ENCODE measurements around the gene KRTAP10-2. TPM values are rescaled to one million over a fixed set of nuclear protein-coding genes. Genes with fewer than 3 reads are reported as not detected.
"Not testable (repeated sequence)": the region's sequence is repeated elsewhere in the genome, so short reads cannot be mapped to it uniquely, and the experiment has no call there.

Gene KRTAP10-2
- total RNA-seq, 2 donors from 2014 or later: not detected

GRCh38 chr21:44574457-44575306 lies 23.4 kb upstream of the KRTAP10-2 start:
- Mint-ChIP-seq H3K36me3 (ENCODE audit: low read depth) (no peaks in the 10 kb centered on the region), H3K4me1 (no peaks in the 10 kb centered on the region), H3K27ac (peak overlapping the region; percentile 48), H3K27me3 (peaks cover 3% of the 10 kb centered on the region), H3K9me3 (peaks cover 7% of the 10 kb centered on the region), H3K4me3 (no peak overlapping the region)
- ATAC-seq (replicated peaks): no peak

- not testable (repeated sequence) for ATAC-seq (replicated peaks); H3K27ac Mint-ChIP-seq; H3K9me3 Mint-ChIP-seq; H3K4me3 Mint-ChIP-seq; H3K36me3 Mint-ChIP-seq (ENCODE audit: low read depth); H3K27me3 Mint-ChIP-seq; H3K4me1 Mint-ChIP-seq
These were observed 22.5 kb upstream of the KRTAP10-2 start, which contains the start of gene KRTAP10-4 for GRCh38 chr21:44573630-44574456. KRTAP10-4 (plus strand) TSS chr21:44573729; CDS start chr21:44573759, 30 bp downstream.

- no peak overlapping the region for H3K27ac Mint-ChIP-seq
- no peaks in the 10 kb centered on the region for H3K36me3 Mint-ChIP-seq (ENCODE audit: low read depth)
- peaks cover 3% of the 10 kb centered on the region for H3K27me3 Mint-ChIP-seq
- H3K4me1 Mint-ChIP-seq: no peaks in the 10 kb centered on the region
- no peak for ATAC-seq (replicated peaks)
- peaks cover 7% of the 10 kb centered on the region for H3K9me3 Mint-ChIP-seq
- H3K4me3 Mint-ChIP-seq: no peak overlapping the region
These were observed 21.8 kb upstream of the KRTAP10-2 start for GRCh38 chr21:44572959-44573583.

- no peak overlapping the region for H3K27ac Mint-ChIP-seq
- peaks cover 3% of the 10 kb centered on the region for H3K27me3 Mint-ChIP-seq
- ATAC-seq (replicated peaks): no peak
These were observed 20.8 kb upstream of the KRTAP10-2 start for GRCh38 chr21:44571844-44572782.

GRCh38 chr21:44571296-44571695 lies 20.0 kb upstream of the KRTAP10-2 start:
- Mint-ChIP-seq H3K9me3 (no peaks in the 10 kb centered on the region), H3K27me3 (peaks cover 3% of the 10 kb centered on the region), H3K27ac (no peak overlapping the region), H3K4me3 (no peak overlapping the region), H3K36me3 (ENCODE audit: low read depth) (no peaks in the 10 kb centered on the region), H3K4me1 (no peaks in the 10 kb centered on the region)
- ATAC-seq (replicated peaks): no peak

More at GRCh38 chr21:44571844-44572782, 20.8 kb upstream of the KRTAP10-2 start:
- Mint-ChIP-seq H3K4me3 (no peak overlapping the region), H3K36me3 (ENCODE audit: low read depth) (no peaks in the 10 kb centered on the region), H3K9me3 (peaks cover 4% of the 10 kb centered on the region), H3K4me1 (no peaks in the 10 kb centered on the region)

GRCh38 chr21:44569861-44570517 lies 18.7 kb upstream of the KRTAP10-2 start:
- H3K36me3 Mint-ChIP-seq (ENCODE audit: low read depth): no peaks in the 10 kb centered on the region
- no peak for ATAC-seq (replicated peaks)
- no peak overlapping the region for H3K27ac Mint-ChIP-seq
- H3K4me3 Mint-ChIP-seq: no peak overlapping the region
- H3K4me1 Mint-ChIP-seq: peaks cover 5% of the 10 kb centered on the region
- peaks cover 3% of the 10 kb centered on the region for H3K27me3 Mint-ChIP-seq
- H3K9me3 Mint-ChIP-seq: no peaks in the 10 kb centered on the region

- H3K27me3 Mint-ChIP-seq: peaks cover 3% of the 10 kb centered on the region
- no peaks in the 10 kb centered on the region for H3K36me3 Mint-ChIP-seq (ENCODE audit: low read depth)
- no peak overlapping the region for H3K4me3 Mint-ChIP-seq
- peak; percentile 18 for ATAC-seq (replicated peaks)
- peaks cover 11% of the 10 kb centered on the region for H3K4me1 Mint-ChIP-seq
- H3K9me3 Mint-ChIP-seq: no peaks in the 10 kb centered on the region
- no peak overlapping the region for H3K27ac Mint-ChIP-seq
These were observed 17.6 kb upstream of the KRTAP10-2 start for GRCh38 chr21:44568667-44569556.

GRCh38 chr21:44568261-44568660 lies 17.0 kb upstream of the KRTAP10-2 start:
- peaks cover 2% of the 10 kb centered on the region for H3K27me3 Mint-ChIP-seq
- no peaks in the 10 kb centered on the region for H3K9me3 Mint-ChIP-seq
- ATAC-seq (replicated peaks): no peak

GRCh38 chr21:44567481-44568171 lies 16.3 kb upstream of the KRTAP10-2 start:
- H3K27ac Mint-ChIP-seq: no peak overlapping the region
- H3K4me3 Mint-ChIP-seq: no peak overlapping the region
- peaks cover 11% of the 10 kb centered on the region for H3K4me1 Mint-ChIP-seq
- H3K36me3 Mint-ChIP-seq (ENCODE audit: low read depth): no peaks in the 10 kb centered on the region
- H3K9me3 Mint-ChIP-seq: no peaks in the 10 kb centered on the region
- no peak for ATAC-seq (replicated peaks)
- no peaks in the 10 kb centered on the region for H3K27me3 Mint-ChIP-seq

More at GRCh38 chr21:44568261-44568660, 17.0 kb upstream of the KRTAP10-2 start:
- peaks cover 11% of the 10 kb centered on the region for H3K4me1 Mint-ChIP-seq
- no peaks in the 10 kb centered on the region for H3K36me3 Mint-ChIP-seq (ENCODE audit: low read depth)
- no peak overlapping the region for H3K27ac Mint-ChIP-seq
- no peak overlapping the region for H3K4me3 Mint-ChIP-seq

- Mint-ChIP-seq H3K4me1 (peaks cover 11% of the 10 kb centered on the region), H3K36me3 (ENCODE audit: low read depth) (no peaks in the 10 kb centered on the region), H3K9me3 (no peaks in the 10 kb centered on the region), H3K27ac (no peak overlapping the region), H3K27me3 (no peaks in the 10 kb centered on the region), H3K4me3 (no peak overlapping the region)
- ATAC-seq (replicated peaks): no peak
These were observed 15.1 kb upstream of the KRTAP10-2 start for GRCh38 chr21:44566403-44566802.

- H3K4me3 Mint-ChIP-seq: peak overlapping the region; percentile 33
- peaks cover 11% of the 10 kb centered on the region for H3K4me1 Mint-ChIP-seq
- H3K36me3 Mint-ChIP-seq (ENCODE audit: low read depth): no peaks in the 10 kb centered on the region
- peak overlapping the region; percentile 74 for H3K27ac Mint-ChIP-seq
- peaks cover 5% of the 10 kb centered on the region for H3K9me3 Mint-ChIP-seq
- H3K27me3 Mint-ChIP-seq: no peaks in the 10 kb centered on the region
- peak; percentile 61 for ATAC-seq (replicated peaks)
These were observed 13.7 kb upstream of the KRTAP10-2 start for GRCh38 chr21:44564886-44565598.

All from activated T-helper 17 cell treated with anti-CD3 and anti-CD28 coated beads, Interleukin-2, amount 50 U/mL, for 72 hours (primary cell).